H1 (cell line): ENCODE data around the gene SEZ6. TPM values are rescaled to one million over a fixed set of nuclear protein-coding genes. Genes with fewer than 3 reads are reported as not detected.

Experiments
- BCL11A ChIP-seq, 2 experiments: IDR thresholded peaks; one replicate each; pipeline ENCODE4 v1.6.1; 2011; ENCODE audit warnings: low read depth in 2 of 2, low read length in 2 of 2, mild to moderate bottlenecking in 2 of 2
- FOSL1 ChIP-seq: IDR thresholded peaks from 2 replicates; pipeline ENCODE4 v1.6.1; 2011; ENCODE audit warnings: mild to moderate bottlenecking, low read depth, low read length, moderate library complexity; ENCODE audit not compliant: insufficient read depth
- POLR2A ChIP-seq, 2 experiments: IDR thresholded peaks; 1 replicate in 1 of 2; 2 replicates in 1 of 2; pipeline ENCODE4 v1.6.1; 2011; ENCODE audit warnings: low read depth in 2 of 2, low read length in 2 of 2, mild to moderate bottlenecking in 2 of 2; ENCODE audit errors: control extremely low read depth in 1 of 2
- SIRT6 ChIP-seq: IDR thresholded peaks from one replicate; pipeline ENCODE4 v1.7.1; 2012; ENCODE audit warnings: low read length, inconsistent platforms
- TAF1 ChIP-seq: IDR thresholded peaks from 2 replicates; pipeline ENCODE4 v1.6.1; 2011; ENCODE audit warnings: mild to moderate bottlenecking, low read depth, low read length
- TAF7 ChIP-seq: optimal IDR thresholded peaks from 2 replicates; pipeline ENCODE3; 2011; ENCODE audit warnings: low read depth, mild to moderate bottlenecking, inconsistent platforms, low read length, moderate library complexity, borderline replicate concordance
- YY1 ChIP-seq: IDR thresholded peaks from 2 replicates; pipeline ENCODE4 v1.6.1; 2011; ENCODE audit warnings: low read depth, mild to moderate bottlenecking, low read length
- ZNF274 ChIP-seq: IDR thresholded peaks from 2 replicates; pipeline ENCODE4 v1.7.0; 2012; ENCODE audit warnings: low read length, borderline replicate concordance; ENCODE audit errors: extremely low read depth
- polyA plus RNA-seq, 7 experiments: library from polyadenylated mRNA; depleted of rRNA in 3 of 7; stranded (reverse) in 5 of 7; unstranded in 2 of 7; fragments of >200 nt in 5 of 7; fragments of 200-250 nt in 2 of 7; gene quantifications; 1 replicate in 5 of 7; 2 replicates in 1 of 7; 4 replicates in 1 of 7; pipeline versions ENCODE4 v1.2.1 to v1.2.3, GENCODE V29; 2011 to 2013; ENCODE audit warnings: missing spikeins in 2 of 7, mixed read lengths in 2 of 7
- total RNA-seq: library from RNA; stranded (reverse); fragmentation: NEBNext Ultra II Directional; extraction: Animal tissue kit (Norgen Biotek cat#: 25700); gene quantifications from 2 replicates; pipeline ENCODE4 v1.2.1, GENCODE V29; 2021

Gene SEZ6
- total and polyA plus RNA-seq, 2 of the 8 experiments (the other 6 are each of a cell fraction or from before 2014, with no cell fraction given), result 6.9 to 16.1 TPM

- TF ChIP-seq BCL11A (IDR thresholded peaks at IDR 0.05; ENCODE audit: low read depth in 2 of 2, low read length in 2 of 2), result no peak
- TF ChIP-seq TAF1, result peak; percentile 81
- TF ChIP-seq FOSL1, result 0 out of 2 replicates have a peak, but pooled peaks have one; percentile 56
- TF ChIP-seq ZNF274, result no peak
- peak; percentile 48 for TF ChIP-seq TAF7
- peak; percentile 96 for TF ChIP-seq YY1
- no peak for TF ChIP-seq SIRT6
- peak in 1 of 2 experiments; percentile 65; a peak in 2 of 3 replicates for TF ChIP-seq POLR2A (IDR thresholded peaks at IDR 0.05; ENCODE audit: control extremely low read depth in 1 of 2, low read depth in 2 of 2, low read length in 2 of 2)
These were observed 54.3 kb downstream of the SEZ6 start, which contains the start of gene PHF12 (continued) for GRCh38 chr17:28951428-28951990.
